ENCODE results near the gene ST6GALNAC3. TPM values are rescaled to one million over a fixed set of nuclear protein-coding genes. Genes with fewer than 3 reads are reported as not detected.

The ST6GALNAC3 gene
- total RNA-seq, 2 donors from 2014 or later: 6.3 to 7.6 TPM

DNA sequence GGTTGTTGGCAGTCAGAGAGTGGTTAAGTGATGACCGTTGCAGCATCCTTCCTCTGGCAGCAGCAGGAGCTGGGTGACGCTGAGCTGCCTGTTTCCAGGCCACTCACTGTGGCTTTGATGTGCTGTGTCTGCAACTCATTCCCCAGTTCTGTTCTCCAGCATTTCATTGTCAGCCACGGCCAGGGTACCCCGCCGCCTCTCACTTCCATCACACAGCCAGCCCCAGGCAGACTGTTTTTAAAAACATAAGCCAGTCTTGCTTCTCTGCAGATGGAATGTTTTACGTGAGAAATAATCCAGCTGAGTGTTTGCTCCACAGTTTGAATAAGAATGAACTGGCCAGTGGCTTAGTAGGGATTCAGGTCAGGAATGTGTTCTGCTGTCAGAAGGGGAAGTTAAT lies 21.5 kb upstream of the ST6GALNAC3 start:
- no peak overlapping the region for H3K4me3 ChIP-seq (ENCODE audit: low read length)
- H3K27me3 Mint-ChIP-seq (ENCODE audit: insufficient read depth): no peaks in the 10 kb centered on the region
- no peaks in the 10 kb centered on the region for H3K4me1 ChIP-seq (ENCODE audit: control insufficient read depth, insufficient read depth, low read length)
- H3K27me3 ChIP-seq (ENCODE audit: control insufficient read depth, insufficient read depth, low read length, poor library complexity, severe bottlenecking): no peaks in the 10 kb centered on the region
- H3K36me3 Mint-ChIP-seq (ENCODE audit: low read depth): no peaks in the 10 kb centered on the region
- no peaks in the 10 kb centered on the region for H3K36me3 ChIP-seq (ENCODE audit: control insufficient read depth, insufficient read depth, low read length)
- peaks cover 10% of the 10 kb centered on the region for H3K4me1 Mint-ChIP-seq
- WGBS, 2 experiments (ENCODE audit: insufficient coverage in 1 of 2, insufficient read length in 1 of 2): 25 to 32% methylated on average over 1 to 6 of the region's 6 CpGs
- TF ChIP-seq, protein P1, sequence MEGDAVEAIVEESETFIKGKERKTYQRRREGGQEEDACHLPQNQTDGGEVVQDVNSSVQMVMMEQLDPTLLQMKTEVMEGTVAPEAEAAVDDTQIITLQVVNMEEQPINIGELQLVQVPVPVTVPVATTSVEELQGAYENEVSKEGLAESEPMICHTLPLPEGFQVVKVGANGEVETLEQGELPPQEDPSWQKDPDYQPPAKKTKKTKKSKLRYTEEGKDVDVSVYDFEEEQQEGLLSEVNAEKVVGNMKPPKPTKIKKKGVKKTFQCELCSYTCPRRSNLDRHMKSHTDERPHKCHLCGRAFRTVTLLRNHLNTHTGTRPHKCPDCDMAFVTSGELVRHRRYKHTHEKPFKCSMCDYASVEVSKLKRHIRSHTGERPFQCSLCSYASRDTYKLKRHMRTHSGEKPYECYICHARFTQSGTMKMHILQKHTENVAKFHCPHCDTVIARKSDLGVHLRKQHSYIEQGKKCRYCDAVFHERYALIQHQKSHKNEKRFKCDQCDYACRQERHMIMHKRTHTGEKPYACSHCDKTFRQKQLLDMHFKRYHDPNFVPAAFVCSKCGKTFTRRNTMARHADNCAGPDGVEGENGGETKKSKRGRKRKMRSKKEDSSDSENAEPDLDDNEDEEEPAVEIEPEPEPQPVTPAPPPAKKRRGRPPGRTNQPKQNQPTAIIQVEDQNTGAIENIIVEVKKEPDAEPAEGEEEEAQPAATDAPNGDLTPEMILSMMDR (conservative IDR thresholded peaks at IDR 0.05): no peak
- H3K9me3 Mint-ChIP-seq: no peaks in the 10 kb centered on the region
- peak overlapping the region; percentile 75 for H3K27ac ChIP-seq (ENCODE audit: low read depth, low read length)
- no peak overlapping the region for H3K4me3 Mint-ChIP-seq
- DNase-seq: peak; percentile 82
- no peak overlapping the region for H3K27ac Mint-ChIP-seq
- no peaks in the 10 kb centered on the region for H3K9me3 ChIP-seq (ENCODE audit: control insufficient read depth, low read length)
- no peak overlapping the region for H3K9ac ChIP-seq (ENCODE audit: extremely low read depth, low read length, poor library complexity, severe bottlenecking)

DNA sequence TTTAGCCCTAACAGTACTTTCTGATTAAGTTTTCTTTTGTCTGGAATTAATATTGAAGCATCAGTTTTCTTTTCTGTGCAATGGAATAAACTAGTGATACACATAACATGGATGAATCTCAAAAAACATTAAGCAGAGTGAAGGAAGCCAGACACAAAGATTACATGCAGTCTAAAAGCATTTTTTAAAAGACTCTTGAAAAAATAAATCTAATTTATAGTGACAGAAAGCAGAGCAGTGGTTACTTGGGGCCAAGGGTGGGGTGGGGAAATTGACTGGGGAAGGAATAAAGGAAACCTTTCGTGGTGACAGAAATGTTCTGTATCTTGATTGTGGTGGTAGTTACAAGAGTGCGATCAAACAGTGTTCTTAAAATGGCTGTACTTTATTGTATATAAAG lies 20.2 kb upstream of the ST6GALNAC3 start:
- TF ChIP-seq, protein P1 (conservative IDR thresholded peaks at IDR 0.05): no peak
- 91 to 94% methylated on average over 2 of the region's 2 CpGs for WGBS, 2 experiments (ENCODE audit: insufficient coverage in 1 of 2, insufficient read length in 1 of 2)
- Mint-ChIP-seq H3K36me3 (ENCODE audit: low read depth) (no peaks in the 10 kb centered on the region), H3K27me3 (ENCODE audit: insufficient read depth) (no peaks in the 10 kb centered on the region), H3K9me3 (no peaks in the 10 kb centered on the region), H3K4me3 (no peak overlapping the region), H3K4me1 (peaks cover 6% of the 10 kb centered on the region), H3K27ac (no peak overlapping the region)
- Histone ChIP-seq H3K4me3 (ENCODE audit: low read length) (no peak overlapping the region), H3K27me3 (ENCODE audit: control insufficient read depth, insufficient read depth, low read length, poor library complexity, severe bottlenecking) (no peaks in the 10 kb centered on the region), H3K27ac (ENCODE audit: low read depth, low read length) (no peak overlapping the region), H3K9ac (ENCODE audit: extremely low read depth, low read length, poor library complexity, severe bottlenecking) (no peak overlapping the region), H3K4me1 (ENCODE audit: control insufficient read depth, insufficient read depth, low read length) (no peaks in the 10 kb centered on the region), H3K36me3 (ENCODE audit: control insufficient read depth, insufficient read depth, low read length) (no peaks in the 10 kb centered on the region), H3K9me3 (ENCODE audit: control insufficient read depth, low read length) (no peaks in the 10 kb centered on the region)
- DNase-seq: no peak

DNA sequence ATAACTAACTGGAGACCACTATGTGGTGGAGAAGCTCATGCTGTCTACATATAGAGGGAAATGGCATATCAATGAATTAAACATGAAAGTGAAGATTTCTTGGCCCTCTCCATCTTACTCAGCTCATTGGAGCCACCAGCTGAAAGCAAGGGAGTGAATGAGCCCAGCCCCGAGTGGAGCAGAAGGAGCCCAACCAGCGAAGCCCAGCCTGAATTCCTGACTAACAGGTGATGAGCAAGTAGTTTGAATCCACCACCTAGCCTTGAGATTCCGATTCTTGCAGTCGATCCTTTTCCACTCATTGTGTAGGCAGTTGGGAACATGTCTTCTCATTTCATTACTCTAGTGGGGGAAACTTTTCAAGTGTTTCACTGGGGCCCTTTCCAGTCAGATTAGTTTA lies 18.6 kb upstream of the ST6GALNAC3 start:
- Histone ChIP-seq H3K27me3 (ENCODE audit: control insufficient read depth, insufficient read depth, low read length, poor library complexity, severe bottlenecking) (no peaks in the 10 kb centered on the region), H3K9me3 (ENCODE audit: control insufficient read depth, low read length) (no peaks in the 10 kb centered on the region), H3K36me3 (ENCODE audit: control insufficient read depth, insufficient read depth, low read length) (no peaks in the 10 kb centered on the region), H3K4me3 (ENCODE audit: low read length) (no peak overlapping the region), H3K27ac (ENCODE audit: low read depth, low read length) (no peak overlapping the region), H3K9ac (ENCODE audit: extremely low read depth, low read length, poor library complexity, severe bottlenecking) (no peak overlapping the region), H3K4me1 (ENCODE audit: control insufficient read depth, insufficient read depth, low read length) (no peaks in the 10 kb centered on the region)
- Mint-ChIP-seq H3K4me1 (peaks cover 6% of the 10 kb centered on the region), H3K27ac (no peak overlapping the region), H3K9me3 (no peaks in the 10 kb centered on the region), H3K36me3 (ENCODE audit: low read depth) (no peaks in the 10 kb centered on the region), H3K4me3 (no peak overlapping the region), H3K27me3 (ENCODE audit: insufficient read depth) (no peaks in the 10 kb centered on the region)
- TF ChIP-seq, protein P1 (conservative IDR thresholded peaks at IDR 0.05): no peak
- WGBS, 2 experiments (ENCODE audit: insufficient coverage in 1 of 2, insufficient read length in 1 of 2): 86 to 93% methylated on average over 3 to 4 of the region's 4 CpGs
- peak; percentile 65 for DNase-seq
